ENCODE measurements around the gene C19orf38.
"Not testable (repeated sequence)": the region's sequence is repeated elsewhere in the genome, so short reads cannot be mapped to it uniquely, and the experiment has no call there.

The C19orf38 gene

GRCh38 chr19:10852098-10852800 lies 4.0 kb downstream of the C19orf38 start:
- no peak for DNase-seq (ENCODE audit: low spot score)

GRCh38 chr19:10852941-10853340 lies 4.7 kb downstream of the C19orf38 start:
- DNase-seq (ENCODE audit: low spot score), result no peak

GRCh38 chr19:10854350-10855089 lies 6.3 kb downstream of the C19orf38 start:
- DNase-seq (ENCODE audit: low spot score), result no peak

GRCh38 chr19:10855879-10856522 lies 7.8 kb downstream of the C19orf38 start:
- DNase-seq (ENCODE audit: low spot score), result no peak

GRCh38 chr19:10856899-10857298 lies 8.7 kb downstream of the C19orf38 start:
- not testable (repeated sequence) for DNase-seq (ENCODE audit: low spot score)

- DNase-seq (ENCODE audit: low spot score), result no peak
Observed at GRCh38 chr19:10858204-10858828, 10.1 kb downstream of the C19orf38 start.

- DNase-seq (ENCODE audit: low spot score), result no peak
Observed at GRCh38 chr19:10861103-10861651, 13.0 kb downstream of the C19orf38 start.

GRCh38 chr19:10862561-10863106 lies 14.4 kb downstream of the C19orf38 start:
- DNase-seq (ENCODE audit: low spot score), result no peak

GRCh38 chr19:10863107-10863717 lies 15.0 kb downstream of the C19orf38 start:
- no peak for DNase-seq (ENCODE audit: low spot score)

- DNase-seq (ENCODE audit: low spot score), result peak; percentile 73
Observed at GRCh38 chr19:10864538-10864899, 16.3 kb downstream of the C19orf38 start.

GRCh38 chr19:10866495-10866894 lies 18.3 kb downstream of the C19orf38 start:
- DNase-seq (ENCODE audit: low spot score), result no peak

- DNase-seq (ENCODE audit: low spot score), result no peak
Observed at GRCh38 chr19:10868872-10869547, 20.8 kb downstream of the C19orf38 start.

GRCh38 chr19:10869872-10870311 lies 21.7 kb downstream of the C19orf38 start:
- not testable (repeated sequence) for DNase-seq (ENCODE audit: low spot score)

GRCh38 chr19:10870501-10870954 lies 22.3 kb downstream of the C19orf38 start:
- DNase-seq (ENCODE audit: low spot score), result no peak

GRCh38 chr19:10870955-10871603 lies 22.9 kb downstream of the C19orf38 start, which contains the start of gene CARM1:
CARM1 (plus strand) TSS chr19:10871553; CDS start chr19:10871703, 150 bp downstream.
- DNase-seq (ENCODE audit: low spot score), result peak; percentile 99

- DNase-seq (ENCODE audit: low spot score), result peak; percentile 31
Observed at GRCh38 chr19:10871711-10872545, 23.7 kb downstream of the C19orf38 start.

GRCh38 chr19:10872546-10873107 lies 24.4 kb downstream of the C19orf38 start:
- DNase-seq (ENCODE audit: low spot score), result no peak

- no peak for DNase-seq (ENCODE audit: low spot score)
Observed at GRCh38 chr19:10874024-10874423, 25.8 kb downstream of the C19orf38 start.
